GM06990 (cell line): Measurements from ENCODE around the gene PLCXD3.

Experiments used
- DNase-seq: peaks from one replicate; pipeline ENCODE4 v3.0.0-alpha.2; 2011; ENCODE audit not compliant: insufficient read length; ENCODE audit errors: extremely low read depth
- H3K27me3 ChIP-seq: replicated peaks from 2 replicates; pipeline ENCODE4 v1.6.0; 2011; ENCODE audit warnings: low read length; ENCODE audit not compliant: control insufficient read depth, insufficient read depth
- H3K36me3 ChIP-seq: 2 replicates; pipeline ENCODE4 v1.5.1; 2011; ENCODE audit warnings: low read length; ENCODE audit not compliant: control insufficient read depth, insufficient read depth
- H3K4me3 ChIP-seq: replicated peaks from 2 replicates; pipeline ENCODE4 v1.5.1; 2011; ENCODE audit warnings: low read depth, mild to moderate bottlenecking, control low read depth, low read length
- TF ChIP-seq, protein P1 (sequence below): IDR thresholded peaks from 2 replicates; pipeline ENCODE4 v1.5.1; 2011; ENCODE audit warnings: low read length, control low read depth, mild to moderate bottlenecking, inconsistent platforms; ENCODE audit not compliant: insufficient read depth, poor library complexity, severe bottlenecking

The PLCXD3 gene

DNA sequence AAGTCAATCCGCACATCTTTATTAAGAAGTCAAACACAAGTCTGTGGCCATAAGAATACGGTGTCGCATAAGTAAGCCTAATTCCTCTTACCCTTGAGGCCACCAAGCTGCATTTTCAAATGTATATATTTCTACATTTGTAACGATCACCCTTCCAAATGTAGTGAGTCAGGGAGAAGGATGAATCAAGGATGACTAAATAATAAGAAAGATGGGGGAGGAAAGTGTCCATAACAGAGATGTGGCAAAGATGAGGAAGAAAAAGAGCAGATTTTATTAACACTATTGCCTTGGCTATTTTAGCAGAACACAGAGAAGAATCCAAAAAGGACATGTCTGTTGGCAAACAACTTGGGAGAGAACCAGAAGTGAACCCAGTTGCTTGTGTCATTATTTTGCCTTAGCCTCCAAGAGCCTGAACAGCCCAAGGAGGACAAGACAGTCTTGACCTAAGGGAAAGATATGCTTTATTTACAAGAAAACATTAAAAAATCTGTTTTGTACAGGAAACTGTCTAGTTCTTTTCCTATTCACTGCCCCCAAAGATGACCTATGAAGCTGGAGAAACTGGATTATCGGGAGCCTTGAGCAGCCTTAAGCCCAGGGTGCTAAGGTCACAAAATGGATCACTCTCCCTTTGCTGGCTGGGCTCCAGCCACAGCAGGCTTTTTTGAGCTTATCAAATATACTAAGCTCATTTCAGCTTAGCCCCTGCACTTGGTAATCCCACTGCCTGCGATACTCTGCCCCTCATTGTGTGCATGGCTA is 101.5 kb downstream of the PLCXD3 start:
- DNase-seq = no peak
- Histone ChIP-seq H3K36me3 (no peaks in the 10 kb centered on the region), H3K4me3 (no peak overlapping the region), H3K27me3 (no peaks in the 10 kb centered on the region)
- TF ChIP-seq, protein P1, sequence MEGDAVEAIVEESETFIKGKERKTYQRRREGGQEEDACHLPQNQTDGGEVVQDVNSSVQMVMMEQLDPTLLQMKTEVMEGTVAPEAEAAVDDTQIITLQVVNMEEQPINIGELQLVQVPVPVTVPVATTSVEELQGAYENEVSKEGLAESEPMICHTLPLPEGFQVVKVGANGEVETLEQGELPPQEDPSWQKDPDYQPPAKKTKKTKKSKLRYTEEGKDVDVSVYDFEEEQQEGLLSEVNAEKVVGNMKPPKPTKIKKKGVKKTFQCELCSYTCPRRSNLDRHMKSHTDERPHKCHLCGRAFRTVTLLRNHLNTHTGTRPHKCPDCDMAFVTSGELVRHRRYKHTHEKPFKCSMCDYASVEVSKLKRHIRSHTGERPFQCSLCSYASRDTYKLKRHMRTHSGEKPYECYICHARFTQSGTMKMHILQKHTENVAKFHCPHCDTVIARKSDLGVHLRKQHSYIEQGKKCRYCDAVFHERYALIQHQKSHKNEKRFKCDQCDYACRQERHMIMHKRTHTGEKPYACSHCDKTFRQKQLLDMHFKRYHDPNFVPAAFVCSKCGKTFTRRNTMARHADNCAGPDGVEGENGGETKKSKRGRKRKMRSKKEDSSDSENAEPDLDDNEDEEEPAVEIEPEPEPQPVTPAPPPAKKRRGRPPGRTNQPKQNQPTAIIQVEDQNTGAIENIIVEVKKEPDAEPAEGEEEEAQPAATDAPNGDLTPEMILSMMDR = no peak

DNA sequence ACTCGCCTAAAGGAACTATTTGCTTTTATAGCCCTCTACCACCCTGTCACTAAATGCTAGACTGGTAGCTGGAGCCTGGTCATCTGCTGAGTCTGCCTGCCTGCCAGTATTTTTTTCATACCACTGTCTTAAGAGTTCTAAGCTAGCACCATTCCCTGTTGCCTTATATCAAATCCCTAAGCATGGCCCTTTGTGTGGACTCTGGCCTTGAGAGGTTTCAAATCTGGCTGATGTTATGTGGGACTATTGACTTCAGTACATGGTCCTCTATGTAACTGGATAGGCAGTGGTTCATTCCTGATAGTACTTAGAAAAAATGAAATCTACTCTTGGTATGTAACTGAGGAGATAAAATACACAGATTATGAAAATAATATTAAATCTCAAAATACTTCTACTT is 103.5 kb downstream of the PLCXD3 start:
- no peaks in the 10 kb centered on the region for H3K27me3 ChIP-seq
- no peaks in the 10 kb centered on the region for H3K36me3 ChIP-seq
- H3K4me3 ChIP-seq = no peak overlapping the region
- no peak for DNase-seq
- TF ChIP-seq, protein P1 = no peak

DNA sequence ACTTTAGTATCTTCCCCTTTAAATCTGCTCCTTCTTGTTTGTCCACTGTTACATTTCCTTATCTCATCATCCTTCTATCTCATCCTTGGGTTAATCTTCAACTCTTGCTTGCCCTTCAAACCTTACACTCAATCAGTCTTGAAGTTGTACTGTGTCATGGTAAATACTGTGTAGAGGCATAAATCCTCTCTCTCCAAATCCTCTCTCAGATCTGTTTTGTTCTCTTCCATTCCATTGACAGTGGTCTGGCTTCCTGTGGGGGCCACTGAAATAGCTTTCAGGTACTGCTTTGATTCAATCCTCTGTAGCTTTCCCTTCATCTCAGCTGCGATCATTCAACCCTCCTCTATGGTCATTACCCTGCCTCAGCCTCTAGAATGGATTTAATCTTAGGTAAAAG is 104.0 kb downstream of the PLCXD3 start:
- DNase-seq = no peak
- TF ChIP-seq, protein P1 = no peak
- Histone ChIP-seq H3K36me3 (no peaks in the 10 kb centered on the region), H3K4me3 (no peak overlapping the region), H3K27me3 (no peaks in the 10 kb centered on the region)

DNA sequence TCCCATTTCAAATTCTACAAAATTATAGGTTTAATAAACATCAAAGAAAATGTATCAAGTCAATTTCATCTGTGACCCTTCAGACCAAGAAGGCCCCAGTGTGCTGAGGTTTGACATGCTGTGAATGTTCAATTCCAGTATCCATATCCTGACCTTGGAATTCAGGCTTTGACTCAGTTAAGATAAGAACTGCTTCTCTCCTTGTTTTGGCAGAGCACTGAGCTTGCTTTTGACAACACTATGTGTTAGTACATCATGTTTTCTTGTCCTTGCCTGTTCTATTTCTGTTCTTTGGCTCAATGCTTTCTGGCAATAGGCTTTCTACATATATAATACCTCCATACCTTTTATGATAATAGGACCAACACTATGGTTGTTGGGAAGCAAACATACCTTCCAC is 105.6 kb downstream of the PLCXD3 start:
- no peaks in the 10 kb centered on the region for H3K36me3 ChIP-seq
- no peak for DNase-seq
- no peaks in the 10 kb centered on the region for H3K27me3 ChIP-seq
- TF ChIP-seq, protein P1 = no peak
- no peak overlapping the region for H3K4me3 ChIP-seq

DNA sequence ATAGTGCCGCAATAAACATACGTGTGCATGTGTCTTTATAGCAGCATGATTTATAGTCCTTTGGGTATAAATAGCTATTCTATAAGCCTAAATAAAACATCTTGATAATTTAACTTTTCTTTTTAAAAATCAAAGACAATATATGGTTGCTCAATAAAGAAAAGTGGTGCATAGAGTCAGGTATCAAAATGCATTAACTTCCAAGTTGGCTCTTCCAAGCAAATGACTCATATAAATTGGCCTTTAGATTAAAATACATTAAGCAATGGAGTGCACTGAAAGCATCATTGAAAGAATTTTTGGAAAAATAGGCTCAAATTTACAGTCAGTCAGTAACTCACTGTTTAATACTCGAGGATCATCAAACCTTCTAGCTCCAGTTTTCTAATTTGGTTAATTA is 106.6 kb downstream of the PLCXD3 start:
- H3K36me3 ChIP-seq = no peaks in the 10 kb centered on the region
- no peak overlapping the region for H3K4me3 ChIP-seq
- DNase-seq = no peak
- TF ChIP-seq, protein P1 = no peak
- no peaks in the 10 kb centered on the region for H3K27me3 ChIP-seq
